ENCODE results near the gene PTGDS. TPM values are rescaled to one million over a fixed set of nuclear protein-coding genes. Genes with fewer than 3 reads are reported as not detected.

The PTGDS gene
- total RNA-seq, 1 donor from 2014 or later, result 0.26 TPM

DNA sequence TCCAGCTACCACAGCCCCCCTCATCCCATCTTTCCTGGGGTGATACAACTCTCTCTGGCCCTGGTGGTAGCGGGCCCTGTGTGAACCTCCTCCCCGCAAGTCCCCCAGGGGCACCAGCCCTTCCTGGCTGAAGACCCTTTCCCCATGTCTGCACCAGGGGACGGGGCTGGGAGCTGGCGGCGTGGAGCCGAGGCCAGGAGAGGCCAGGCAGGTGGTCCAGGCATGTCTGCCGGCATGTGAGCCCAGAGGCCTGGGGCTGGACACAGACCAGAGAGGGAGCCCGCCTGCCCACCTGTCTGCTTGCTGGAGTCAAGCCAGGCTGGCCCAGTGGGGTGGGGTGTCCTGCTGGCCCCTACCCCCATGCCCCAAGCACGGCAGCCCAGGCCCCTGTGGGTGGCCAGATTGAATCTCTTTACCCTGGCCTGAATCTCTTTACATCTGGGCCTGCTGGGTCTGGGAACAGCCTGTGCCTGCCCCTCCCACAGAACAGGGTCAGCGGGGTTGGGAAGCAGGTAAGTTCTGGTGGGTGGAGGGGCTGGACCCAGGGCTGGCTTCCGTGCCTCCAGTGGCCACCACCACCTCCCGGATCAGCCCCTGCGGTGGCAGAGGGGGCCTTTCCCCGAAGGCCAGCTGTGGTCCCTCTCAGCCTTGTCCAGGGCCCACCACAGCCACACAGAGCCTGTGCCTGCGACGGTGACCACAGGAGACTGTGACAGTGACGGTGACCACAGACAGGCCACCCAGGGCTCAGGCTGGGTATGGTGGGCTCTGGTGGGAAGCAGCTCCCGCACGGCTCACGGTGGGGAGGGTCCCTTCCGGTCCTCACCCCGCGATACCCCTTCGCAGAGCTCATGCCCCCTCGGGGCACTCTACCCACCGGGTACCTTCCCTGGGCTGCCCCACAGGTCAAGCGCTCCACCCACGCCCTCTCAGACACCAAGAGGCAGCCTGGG lies 18.1 kb upstream of the PTGDS start:
- H3K36me3 ChIP-seq (ENCODE audit: control insufficient read depth, insufficient read depth, low read length), result no peaks in the 10 kb centered on the region
- H3K4me3 ChIP-seq (ENCODE audit: low read depth, low read length), result no peak overlapping the region
- no peak for FAIRE-seq
- TF ChIP-seq, protein P1, sequence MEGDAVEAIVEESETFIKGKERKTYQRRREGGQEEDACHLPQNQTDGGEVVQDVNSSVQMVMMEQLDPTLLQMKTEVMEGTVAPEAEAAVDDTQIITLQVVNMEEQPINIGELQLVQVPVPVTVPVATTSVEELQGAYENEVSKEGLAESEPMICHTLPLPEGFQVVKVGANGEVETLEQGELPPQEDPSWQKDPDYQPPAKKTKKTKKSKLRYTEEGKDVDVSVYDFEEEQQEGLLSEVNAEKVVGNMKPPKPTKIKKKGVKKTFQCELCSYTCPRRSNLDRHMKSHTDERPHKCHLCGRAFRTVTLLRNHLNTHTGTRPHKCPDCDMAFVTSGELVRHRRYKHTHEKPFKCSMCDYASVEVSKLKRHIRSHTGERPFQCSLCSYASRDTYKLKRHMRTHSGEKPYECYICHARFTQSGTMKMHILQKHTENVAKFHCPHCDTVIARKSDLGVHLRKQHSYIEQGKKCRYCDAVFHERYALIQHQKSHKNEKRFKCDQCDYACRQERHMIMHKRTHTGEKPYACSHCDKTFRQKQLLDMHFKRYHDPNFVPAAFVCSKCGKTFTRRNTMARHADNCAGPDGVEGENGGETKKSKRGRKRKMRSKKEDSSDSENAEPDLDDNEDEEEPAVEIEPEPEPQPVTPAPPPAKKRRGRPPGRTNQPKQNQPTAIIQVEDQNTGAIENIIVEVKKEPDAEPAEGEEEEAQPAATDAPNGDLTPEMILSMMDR (IDR thresholded peaks at IDR 0.05; ENCODE audit: insufficient read depth, low read length, severe bottlenecking), result no peak
- no peak for DNase-seq (ENCODE audit: low read depth)
- H3K27me3 ChIP-seq (ENCODE audit: control insufficient read depth, insufficient read depth, low read length), result peaks cover 3% of the 10 kb centered on the region

DNA sequence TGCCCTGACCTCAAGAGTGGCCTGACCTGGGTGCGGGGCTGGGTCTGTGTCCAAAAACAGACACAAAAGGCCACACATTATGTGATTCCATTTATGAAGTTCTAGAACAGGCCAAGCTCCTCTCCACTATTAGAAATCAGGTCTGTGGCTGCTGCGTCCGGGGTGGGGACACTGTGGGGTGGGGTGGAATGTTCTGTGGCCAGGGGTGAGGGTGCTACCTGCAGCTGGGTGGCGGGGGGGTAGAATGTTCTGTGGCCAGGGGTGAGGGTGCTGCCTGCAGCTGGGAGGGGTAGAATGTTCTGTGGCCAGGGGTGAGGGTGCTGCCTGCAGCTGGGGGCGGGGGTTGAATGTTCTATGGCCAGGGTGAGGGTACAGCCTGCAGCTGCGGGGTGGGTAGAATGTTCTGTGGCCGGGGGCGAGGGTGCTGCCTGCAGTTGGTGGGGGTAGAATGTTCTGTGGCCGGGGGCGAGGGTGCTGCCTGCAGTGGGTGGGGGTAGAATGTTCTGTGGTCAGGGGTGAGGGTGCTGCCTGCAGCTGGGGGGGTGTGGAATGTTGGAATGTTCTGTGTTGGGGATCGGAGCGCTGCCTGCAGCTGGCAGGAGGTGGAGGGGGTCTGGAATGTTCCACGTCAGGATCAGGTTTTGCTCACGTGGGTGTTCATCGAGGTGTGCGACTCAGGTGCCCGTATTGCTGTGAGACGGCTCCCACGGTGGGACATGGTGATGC lies 16.9 kb upstream of the PTGDS start:
- TF ChIP-seq, protein P1 (IDR thresholded peaks at IDR 0.05; ENCODE audit: insufficient read depth, low read length, severe bottlenecking), result no peak
- no peak for FAIRE-seq
- no peaks in the 10 kb centered on the region for H3K36me3 ChIP-seq (ENCODE audit: control insufficient read depth, insufficient read depth, low read length)
- peaks cover 3% of the 10 kb centered on the region for H3K27me3 ChIP-seq (ENCODE audit: control insufficient read depth, insufficient read depth, low read length)
- no peak for DNase-seq (ENCODE audit: low read depth)
- no peak overlapping the region for H3K4me3 ChIP-seq (ENCODE audit: low read depth, low read length)

DNA sequence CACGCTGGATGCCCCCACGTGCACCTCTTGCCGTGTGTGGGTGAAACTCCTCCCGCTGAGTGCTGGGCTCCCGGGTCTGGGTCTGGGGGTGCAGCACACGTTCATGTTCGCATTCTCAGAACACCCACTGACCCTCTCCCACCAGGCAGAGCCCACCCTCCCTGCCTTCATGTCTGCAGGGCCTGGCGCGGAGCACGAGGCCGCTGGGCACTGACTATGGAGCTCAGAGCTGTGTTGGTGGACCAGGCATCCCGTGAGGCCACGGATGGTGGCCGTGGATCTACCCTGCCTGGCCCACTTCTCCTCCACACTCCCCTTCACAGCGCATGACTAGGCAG lies 16.4 kb upstream of the PTGDS start:
- TF ChIP-seq, protein P1 (IDR thresholded peaks at IDR 0.05; ENCODE audit: insufficient read depth, low read length, severe bottlenecking), result no peak
- DNase-seq (ENCODE audit: low read depth) (no peak), FAIRE-seq (no peak)
- Histone ChIP-seq H3K27me3 (ENCODE audit: control insufficient read depth, insufficient read depth, low read length) (peaks cover 3% of the 10 kb centered on the region), H3K36me3 (ENCODE audit: control insufficient read depth, insufficient read depth, low read length) (no peaks in the 10 kb centered on the region), H3K4me3 (ENCODE audit: low read depth, low read length) (no peak overlapping the region)

DNA sequence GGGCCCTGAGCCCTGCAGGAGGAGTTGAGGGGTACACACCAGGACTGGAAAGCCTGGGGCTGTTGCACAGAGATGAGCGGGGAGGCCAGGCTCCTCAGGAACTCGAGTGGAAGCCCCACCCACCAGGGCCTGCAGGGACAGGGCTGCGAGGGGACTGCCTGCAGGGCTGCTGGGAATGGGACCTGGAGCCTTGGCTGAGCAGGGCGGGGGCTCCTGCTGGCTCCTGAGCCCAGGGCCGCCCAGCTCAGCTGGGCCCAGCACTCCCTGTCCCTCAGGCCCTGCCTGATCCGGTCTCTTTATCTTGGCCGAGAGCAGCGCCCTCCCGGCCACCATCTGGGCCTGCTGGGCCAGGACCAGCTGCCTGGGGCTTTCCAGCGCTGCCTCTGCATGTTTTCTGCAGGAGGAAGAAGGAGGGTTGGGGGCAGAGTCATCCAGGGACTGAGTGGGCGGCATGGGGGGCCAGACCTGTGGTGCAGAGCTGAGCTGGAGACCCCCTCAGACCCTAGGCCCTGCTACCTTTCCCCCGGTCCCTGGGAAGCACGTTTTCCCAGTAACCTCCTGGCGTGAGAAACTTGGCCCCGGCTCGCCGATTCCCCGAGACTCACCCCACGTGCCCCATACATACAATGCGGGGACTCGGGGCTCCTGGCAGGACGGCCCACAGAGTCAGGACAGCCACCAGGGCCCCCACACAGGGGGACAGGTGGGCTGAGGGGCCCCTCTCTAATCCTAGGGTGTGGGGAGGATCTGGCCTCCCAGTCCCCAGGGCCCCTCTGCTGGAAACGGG lies 15.8 kb upstream of the PTGDS start:
- FAIRE-seq (no peak), DNase-seq (ENCODE audit: low read depth) (no peak)
- Histone ChIP-seq H3K4me3 (ENCODE audit: low read depth, low read length) (no peak overlapping the region), H3K27me3 (ENCODE audit: control insufficient read depth, insufficient read depth, low read length) (peaks cover 5% of the 10 kb centered on the region), H3K36me3 (ENCODE audit: control insufficient read depth, insufficient read depth, low read length) (no peaks in the 10 kb centered on the region)
- TF ChIP-seq, protein P1 (IDR thresholded peaks at IDR 0.05; ENCODE audit: insufficient read depth, low read length, severe bottlenecking), result no peak

DNA sequence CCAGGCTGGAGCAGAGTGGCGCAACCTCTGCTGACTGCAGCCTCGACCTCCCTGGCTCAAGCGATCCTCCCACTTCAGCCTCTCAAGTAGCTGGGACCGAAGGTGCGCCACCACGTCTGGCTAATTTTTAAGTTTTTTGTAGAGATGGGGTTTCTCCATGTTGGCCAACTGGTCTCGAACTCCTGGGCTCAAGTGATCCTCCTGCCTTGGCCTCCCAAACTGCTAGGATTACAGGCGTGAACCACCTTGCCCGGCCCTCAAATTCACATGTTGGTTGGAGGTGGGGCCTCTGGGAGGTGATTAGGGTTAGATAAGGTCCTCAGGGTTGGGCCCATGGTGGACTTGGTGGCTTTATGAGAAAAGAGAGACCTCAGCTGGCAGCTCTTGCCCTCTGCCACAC lies 15.1 kb upstream of the PTGDS start:
- TF ChIP-seq, protein P1 (IDR thresholded peaks at IDR 0.05; ENCODE audit: insufficient read depth, low read length, severe bottlenecking), result no peak
- Histone ChIP-seq H3K4me3 (ENCODE audit: low read depth, low read length) (no peak overlapping the region), H3K27me3 (ENCODE audit: control insufficient read depth, insufficient read depth, low read length) (peaks cover 5% of the 10 kb centered on the region), H3K36me3 (ENCODE audit: control insufficient read depth, insufficient read depth, low read length) (no peaks in the 10 kb centered on the region)
- no peak for FAIRE-seq
- no peak for DNase-seq (ENCODE audit: low read depth)
